Measurements from ENCODE around the gene CPA5.

Gene CPA5

DNA sequence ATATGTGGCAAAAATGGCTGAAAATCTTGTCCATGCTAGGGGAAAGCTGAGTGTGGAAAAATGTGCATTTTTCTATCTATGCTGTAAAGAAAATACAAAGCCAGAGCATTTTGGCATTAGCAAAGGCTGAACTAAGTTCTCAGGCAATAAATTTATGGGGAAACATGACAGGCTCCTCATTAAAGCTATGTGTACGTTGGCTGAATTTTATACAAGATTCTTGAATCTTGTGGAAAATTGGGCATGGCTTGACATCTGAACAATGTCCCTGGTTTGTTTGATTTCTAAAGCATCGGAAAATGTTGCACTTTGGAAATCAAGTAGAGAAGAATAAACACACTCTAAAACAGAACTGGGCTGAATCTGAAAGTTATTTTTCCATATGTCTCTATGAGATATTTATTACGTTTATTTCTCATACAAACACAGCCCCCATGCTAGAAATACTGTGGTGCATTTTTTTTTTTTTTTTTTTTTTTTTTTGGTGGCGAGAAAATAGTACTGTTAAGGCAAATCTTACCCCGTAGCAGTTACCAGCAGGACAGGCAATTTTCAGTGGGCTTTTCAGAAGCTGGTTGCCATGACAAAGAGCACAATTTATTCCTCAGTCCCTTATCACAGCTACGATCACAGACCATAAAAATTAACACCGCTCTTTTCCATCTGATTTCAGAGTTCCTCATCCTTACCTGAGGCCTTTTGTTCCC is 52.6 kb downstream of the CPA5 start:
- DNase-seq (ENCODE audit: low read depth): no peak

DNA sequence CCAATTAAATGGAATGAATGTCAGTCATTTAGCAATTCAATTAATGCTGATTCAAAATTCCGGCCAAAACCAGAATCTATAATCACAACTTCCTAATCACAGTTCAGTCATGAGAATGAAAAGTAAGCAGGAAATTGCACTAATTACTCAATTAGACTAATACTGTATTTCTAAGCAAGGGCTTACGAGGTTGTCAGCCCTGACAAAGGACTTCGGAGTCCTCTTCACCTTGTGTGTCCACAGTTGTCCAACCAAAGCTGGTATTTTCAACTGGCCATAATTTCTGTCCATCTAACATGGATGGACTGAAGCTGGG is 53.1 kb downstream of the CPA5 start:
- DNase-seq (ENCODE audit: low read depth): no peak

DNA sequence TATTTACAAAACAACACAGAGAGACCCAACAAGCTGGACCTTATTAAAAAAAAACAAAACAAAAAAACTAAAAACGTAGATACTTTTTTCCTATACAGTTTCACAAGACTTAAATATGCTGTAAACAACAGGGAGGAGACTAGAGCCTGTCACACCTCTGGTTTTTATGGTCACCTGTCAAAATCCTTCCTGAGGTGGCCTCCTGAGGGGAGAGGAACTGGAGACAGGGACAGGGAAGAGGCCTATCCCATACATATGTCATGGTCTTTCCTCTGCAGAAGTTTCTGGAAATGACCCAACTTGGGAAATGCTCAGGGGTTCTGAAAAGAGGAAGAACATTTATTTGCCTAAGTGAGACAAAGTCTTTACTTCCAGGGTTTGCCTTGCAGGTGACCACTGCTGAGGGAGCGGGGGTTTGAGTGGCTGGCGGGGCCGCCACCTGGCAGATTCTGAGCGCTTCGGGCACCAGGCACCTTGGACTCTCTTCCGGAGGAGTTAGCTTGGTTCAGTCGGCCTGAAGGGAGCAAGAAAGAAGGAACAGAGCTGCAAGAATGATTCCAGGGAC is 54.0 kb downstream of the CPA5 start:
- no peak for DNase-seq (ENCODE audit: low read depth)

DNA sequence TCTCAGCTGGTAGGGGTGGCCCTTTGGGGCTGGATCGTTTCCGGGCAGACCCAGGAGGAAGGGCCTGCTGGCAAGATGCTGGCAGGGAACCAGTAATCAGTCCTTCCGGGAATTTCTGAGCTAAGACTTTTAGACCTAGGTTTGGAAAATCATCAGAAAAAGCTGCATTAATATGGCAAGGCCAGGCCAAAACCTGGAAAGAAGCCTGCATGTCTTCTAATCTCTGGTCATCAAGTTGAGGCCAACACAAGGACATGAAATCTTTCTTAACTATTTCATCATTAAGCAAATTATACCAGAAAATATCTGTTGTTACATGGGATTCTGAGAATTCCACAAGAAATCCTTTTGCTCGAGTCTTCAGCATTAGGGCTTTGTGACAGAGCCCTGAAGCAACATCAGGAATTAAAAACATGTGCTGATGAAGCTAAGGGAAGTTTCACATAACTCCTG is 55.5 kb downstream of the CPA5 start:
- DNase-seq (ENCODE audit: low read depth): no peak

DNA sequence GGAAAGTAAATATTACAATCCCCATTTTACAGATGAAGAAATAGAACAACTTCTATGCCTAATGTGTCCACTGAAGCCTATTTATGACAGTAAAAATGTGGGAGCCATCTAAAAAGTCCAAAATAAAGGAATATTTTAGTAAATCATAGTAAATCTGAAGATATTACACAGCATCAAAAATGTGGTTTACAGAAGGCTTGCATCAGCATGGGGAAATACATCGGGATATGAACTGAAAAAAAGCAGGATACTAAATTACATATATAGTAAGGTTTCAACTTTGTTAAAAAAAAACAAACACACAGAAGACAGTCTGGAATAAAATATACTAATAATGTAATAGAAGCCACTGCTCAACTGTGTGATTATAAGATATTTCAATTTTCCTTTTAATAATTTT is 56.5 kb downstream of the CPA5 start:
- DNase-seq (ENCODE audit: low read depth): no peak

DNA sequence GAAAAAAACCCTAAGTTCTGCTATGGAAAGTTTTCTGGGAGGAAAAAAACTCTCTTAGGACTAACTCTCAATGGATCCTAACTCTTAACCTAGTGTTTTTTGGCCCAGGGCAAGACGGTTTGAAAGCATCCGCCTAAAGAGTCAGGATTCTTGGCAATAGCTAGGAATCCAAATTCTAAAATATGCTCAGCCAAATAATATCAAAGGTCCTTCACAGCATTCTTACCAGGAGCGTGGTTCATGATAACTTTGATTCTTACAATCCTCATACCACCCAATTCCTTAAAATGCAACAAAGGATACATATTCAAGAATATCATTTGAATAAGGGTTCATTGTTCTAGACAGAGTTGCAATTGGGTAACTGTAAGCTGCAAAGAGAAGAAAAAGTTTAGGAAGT is 57.0 kb downstream of the CPA5 start:
- DNase-seq (ENCODE audit: low read depth): no peak

DNA sequence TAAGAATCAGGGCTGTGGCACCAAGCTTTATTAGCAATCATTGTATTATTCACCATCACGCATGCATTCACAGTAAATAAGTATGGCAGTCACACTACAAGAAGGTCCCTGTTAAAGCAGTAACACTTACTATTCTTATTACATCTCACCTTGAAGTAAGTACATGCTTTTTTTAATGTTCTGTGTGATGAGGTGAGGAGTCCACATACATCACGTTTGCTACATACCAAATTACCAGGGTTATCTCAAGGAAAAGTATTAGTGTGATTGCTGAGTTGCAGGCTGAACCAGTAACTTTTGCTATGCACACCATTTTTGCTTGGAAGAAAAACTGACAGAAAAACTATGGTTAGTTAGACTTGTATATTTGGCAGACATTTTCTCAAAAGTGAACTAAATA is 60.4 kb downstream of the CPA5 start:
- no peak for DNase-seq (ENCODE audit: low read depth)

DNA sequence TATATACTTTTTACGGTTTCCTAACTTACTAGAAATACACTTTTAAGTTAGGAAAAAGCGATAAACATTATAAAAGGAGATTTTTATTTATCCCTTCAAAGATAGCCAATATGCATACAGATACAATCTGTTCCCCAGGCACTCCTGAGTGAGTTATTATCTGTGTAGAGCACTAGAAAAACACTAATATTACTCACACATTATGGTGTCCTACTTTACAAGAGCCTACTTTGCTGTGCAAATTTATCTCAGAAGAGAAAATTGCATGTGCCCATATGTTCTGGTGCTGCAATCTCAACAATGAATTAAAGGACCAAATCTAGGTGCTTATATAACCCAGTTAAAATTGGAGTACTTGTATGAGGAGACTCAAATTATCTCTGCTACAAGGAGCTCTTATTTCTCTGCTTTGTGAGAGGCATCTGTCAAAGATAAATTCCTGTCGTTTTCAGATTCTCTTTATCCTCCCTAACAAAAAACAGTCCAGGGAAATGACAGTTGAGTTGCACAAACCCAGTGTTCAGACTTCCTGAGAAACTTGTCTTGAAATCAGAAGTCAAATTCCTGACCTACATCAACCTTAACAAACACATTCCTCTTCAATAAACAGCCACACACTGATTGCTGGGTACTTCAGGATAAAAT is 64.6 kb downstream of the CPA5 start:
- DNase-seq (ENCODE audit: low read depth): no peak

DNA sequence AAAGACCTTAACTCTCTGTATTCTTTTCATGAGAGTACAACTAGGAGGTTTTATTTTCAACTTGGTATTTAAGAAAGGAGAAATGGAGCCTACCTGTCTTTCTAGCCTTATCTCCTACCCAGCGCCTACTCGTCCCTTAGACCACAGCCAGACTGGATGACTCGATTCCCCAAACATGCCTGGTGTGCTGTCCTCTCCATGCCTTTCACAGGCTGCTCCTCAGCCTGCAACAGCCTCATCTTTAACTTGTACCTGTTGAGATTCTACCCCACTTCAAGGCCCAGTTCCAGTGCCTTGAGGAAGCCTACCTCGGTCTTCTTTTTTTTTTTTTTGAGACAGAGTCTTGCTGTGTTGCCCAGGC is 65.1 kb downstream of the CPA5 start:
- no peak for DNase-seq (ENCODE audit: low read depth)

DNA sequence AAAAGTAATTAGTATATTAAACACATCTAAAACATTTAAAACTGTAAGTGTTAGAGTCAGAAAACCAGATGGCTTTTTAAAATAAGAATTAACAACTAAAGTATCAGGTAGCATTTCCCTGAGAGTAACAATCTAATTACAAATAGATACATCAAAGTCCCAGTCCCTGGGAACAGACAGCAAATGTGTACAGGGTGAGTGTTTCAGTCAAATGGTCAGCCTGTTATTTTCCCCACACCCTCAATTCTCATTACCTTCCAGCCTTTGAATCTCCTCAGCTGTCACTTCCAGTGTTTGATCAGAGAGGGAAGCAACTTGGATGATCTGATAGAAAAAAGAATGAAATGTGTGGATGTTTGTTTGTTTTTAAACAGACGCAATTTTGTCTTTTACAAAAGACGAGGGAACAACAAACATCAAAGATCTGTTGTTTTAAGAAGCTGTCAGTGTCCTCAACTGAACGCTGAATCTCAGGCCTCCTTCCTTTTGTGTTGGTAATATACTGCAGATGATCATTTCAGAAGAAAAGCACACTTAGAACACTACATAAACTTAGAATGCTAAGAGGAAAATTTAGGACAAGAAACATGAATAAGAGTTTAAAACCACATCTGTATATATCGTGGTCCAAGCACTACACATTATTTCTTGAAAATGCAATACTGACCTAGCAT is 66.4 kb downstream of the CPA5 start:
- no peak for DNase-seq (ENCODE audit: low read depth)

DNA sequence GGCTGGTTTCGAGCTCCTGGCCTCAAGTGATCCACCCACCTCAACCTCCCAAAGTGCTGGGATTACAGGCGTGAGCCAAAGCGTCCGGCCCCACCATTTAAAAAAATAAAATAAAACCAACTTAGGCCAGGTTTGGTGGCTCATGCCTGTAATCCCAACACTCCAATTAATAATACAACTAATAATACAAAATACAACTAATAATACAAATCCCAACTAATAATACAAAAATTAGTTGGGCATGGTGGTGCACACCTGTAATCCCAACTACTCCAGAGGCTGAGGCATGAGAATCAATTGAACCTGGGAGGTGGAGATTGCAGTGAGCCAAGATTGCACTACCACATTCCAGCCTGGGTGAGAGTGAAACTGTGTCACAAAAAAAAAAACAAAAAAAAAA is 68.6 kb downstream of the CPA5 start:
- DNase-seq (ENCODE audit: low read depth): no peak

DNA sequence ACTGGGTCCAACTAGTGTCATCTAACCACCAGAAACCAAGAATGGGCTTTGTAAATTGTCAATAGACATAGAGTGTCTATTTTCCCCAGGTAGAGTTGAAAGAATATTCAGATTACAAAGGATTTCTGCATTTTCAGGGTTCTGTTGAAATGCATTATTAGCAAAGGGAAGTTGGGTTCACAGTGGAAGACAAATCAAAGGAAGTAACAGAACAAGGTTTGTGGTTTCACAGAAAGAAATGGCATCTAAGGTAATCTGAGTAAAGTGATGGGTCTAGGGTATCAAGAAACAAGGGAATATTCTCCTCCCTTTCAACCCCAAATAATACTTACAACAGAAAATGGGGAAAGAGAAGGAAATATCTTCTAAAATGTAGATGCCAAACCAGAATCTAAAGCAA is 70.4 kb downstream of the CPA5 start:
- no peak for DNase-seq (ENCODE audit: low read depth)

DNA sequence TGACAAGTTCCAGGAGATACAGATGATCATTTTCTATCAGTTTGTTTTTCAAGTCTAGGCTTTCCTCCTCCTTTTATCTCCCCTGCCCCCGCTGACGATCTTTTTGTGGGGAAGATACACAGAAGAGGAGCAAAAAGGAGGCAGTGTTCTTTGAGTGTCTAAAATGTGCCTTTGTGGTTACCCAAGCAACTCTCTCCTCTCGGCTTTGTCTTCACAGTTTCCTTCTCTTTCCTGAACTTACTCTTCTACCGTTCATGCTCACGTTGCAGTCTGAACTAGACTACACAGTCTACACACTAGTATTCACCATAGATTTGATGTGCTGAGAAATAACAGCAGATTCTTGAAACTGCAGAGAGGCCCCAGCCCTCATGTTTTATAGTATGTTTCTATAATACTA is 72.6 kb downstream of the CPA5 start:
- no peak for DNase-seq (ENCODE audit: low read depth)

DNA sequence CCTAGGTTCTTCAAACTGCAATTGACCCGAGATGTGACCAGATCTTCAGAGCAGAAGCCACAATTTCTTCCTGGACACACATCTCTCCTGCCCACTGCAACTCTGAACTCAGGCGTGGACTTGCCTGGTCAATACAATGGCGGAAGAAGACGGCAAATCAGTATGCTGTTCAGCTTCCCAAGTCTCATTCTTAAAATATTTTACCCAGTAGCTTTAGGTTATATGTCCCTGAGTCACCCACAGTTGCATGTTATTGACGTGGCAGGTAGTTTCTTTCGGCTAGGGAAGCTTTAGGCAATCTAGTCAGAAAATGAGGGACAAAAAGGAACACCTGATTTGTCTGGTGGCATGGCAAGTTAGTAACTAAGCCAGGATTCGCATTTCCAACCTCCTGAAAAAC is 73.7 kb downstream of the CPA5 start:
- DNase-seq (ENCODE audit: low read depth): no peak

All from HS-27A (cell line).